Measurements from ENCODE around the gene LIME1.

DNA sequence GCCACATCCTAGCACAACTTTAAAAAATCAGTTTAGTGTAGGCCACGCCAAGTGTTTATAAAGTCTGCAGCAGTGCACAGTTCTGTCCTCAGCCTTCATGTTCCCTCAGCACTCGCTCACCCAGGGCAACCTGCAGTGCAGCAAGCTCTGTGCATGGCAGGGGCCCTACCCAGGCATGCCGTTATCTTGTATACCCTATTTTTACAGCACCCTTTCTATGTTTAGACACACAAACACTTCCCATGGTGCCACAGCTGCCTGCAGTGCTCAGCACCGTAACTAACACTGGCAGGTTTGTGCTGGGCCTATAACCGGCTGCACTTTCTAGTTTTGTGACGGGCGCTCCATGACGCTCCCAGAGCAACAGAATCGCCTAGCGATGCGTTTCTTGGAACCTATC, 50.8 kb downstream of the LIME1 start:
- TF ChIP-seq CTCF (conservative IDR thresholded peaks at IDR 0.05) (no peak), ZFX (IDR thresholded peaks at IDR 0.05) (no peak)

All from C4-2B (cell line).